ENCODE measurements around the gene LPGAT1.

- TF ChIP-seq CTCF (IDR thresholded peaks at IDR 0.05) (no peak), POLR2A (IDR thresholded peaks at IDR 0.05) (no peak)
Measured at GRCh38 chr1:211775170-211775569, 55.4 kb downstream of the LPGAT1 start.
